Activated B cell treated with CpG ODN at 0.5 μM for 24 hours (primary cell): ENCODE measurements around the gene PWP2. TPM values are rescaled to one million over a fixed set of nuclear protein-coding genes. Genes with fewer than 3 reads are reported as not detected.

ENCODE experiments used
- ATAC-seq: fragments of 200-7000 bp; cut with Tn5 transposase; one replicate; pipeline ENCODE4 v1.10.0; 2021; ENCODE audit warnings: low read depth, mild to moderate bottlenecking, moderate library complexity
- CTCF ChIA-PET: fragments of 350-600 bp; sonication (Branson Sonifier 250); formaldehyde crosslinking; loops from one replicate; lab custom pipeline; 2021; ENCODE audit warnings: antibody characterized with exemption; lab: Charles Lee
- POLR2A ChIA-PET: fragments of 350-600 bp; sonication (Branson Sonifier 250); formaldehyde crosslinking; loops from one replicate; lab custom pipeline; 2021; ENCODE audit warnings: antibody characterized with exemption; lab: Charles Lee
- DNase-seq: peaks from one replicate; pipeline ENCODE4 v3.0.0; 2022
- H3K27ac Mint-ChIP-seq: one replicate; pipeline ENCODE4 v1.8.0; 2020; ENCODE audit warnings: mixed read lengths
- H3K27me3 Mint-ChIP-seq: one replicate; pipeline ENCODE4 v1.8.0; 2021; ENCODE audit warnings: mixed read lengths
- H3K36me3 Mint-ChIP-seq: one replicate; pipeline ENCODE4 v1.8.0; 2021; ENCODE audit warnings: low read depth, mixed read lengths
- H3K4me1 Mint-ChIP-seq: one replicate; pipeline ENCODE4 v1.8.0; 2021; ENCODE audit warnings: mixed read lengths
- H3K4me3 Mint-ChIP-seq: one replicate; pipeline ENCODE4 v1.8.0; 2020; ENCODE audit warnings: mild to moderate bottlenecking, mixed read lengths
- H3K9me3 Mint-ChIP-seq: one replicate; pipeline ENCODE4 v1.8.0; 2020; ENCODE audit warnings: mixed read lengths
- intact Hi-C: fragments of 100-400 bp; cut with micrococcal nuclease; formaldehyde crosslinking; loops from one replicate; pipeline ENCODE4 v1.15.1; 2024
- total RNA-seq: library from RNA; stranded (reverse); gene quantifications from 2 replicates; pipeline ENCODE4 v1.2.3, GENCODE V29; 2022
- TF ChIP-seq, protein P1 (sequence below): fragments of 200-600 bp; IDR thresholded peaks from one replicate; pipeline ENCODE4 v1.8.0; 2022; ENCODE audit warnings: antibody characterized with exemption, mild to moderate bottlenecking

The PWP2 gene
- total RNA-seq, 1 donor from 2014 or later, result 11.8 TPM

DNA sequence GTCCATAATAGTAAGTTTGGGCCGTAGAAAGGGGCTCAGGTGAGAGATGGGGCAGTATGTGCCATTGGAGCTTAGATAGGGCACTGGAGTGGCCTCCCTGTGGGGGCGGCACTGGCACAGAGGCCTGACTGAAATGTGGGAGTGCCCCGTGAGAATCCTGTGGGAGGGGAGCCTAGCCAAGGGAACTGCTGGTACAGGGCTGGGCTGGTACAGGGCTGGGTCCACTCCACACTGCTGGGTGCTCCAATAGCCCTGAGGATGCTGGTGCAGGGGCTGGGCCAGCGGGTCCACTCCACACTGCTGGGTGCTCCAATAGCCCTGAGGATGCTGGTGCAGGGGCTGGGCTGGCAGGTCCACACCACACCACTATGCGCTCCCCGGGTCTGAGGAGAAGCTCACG, 44.8 kb upstream of the PWP2 start:
- intact Hi-C loops, result no loop called here
- CTCF ChIA-PET, result no interaction called here

DNA sequence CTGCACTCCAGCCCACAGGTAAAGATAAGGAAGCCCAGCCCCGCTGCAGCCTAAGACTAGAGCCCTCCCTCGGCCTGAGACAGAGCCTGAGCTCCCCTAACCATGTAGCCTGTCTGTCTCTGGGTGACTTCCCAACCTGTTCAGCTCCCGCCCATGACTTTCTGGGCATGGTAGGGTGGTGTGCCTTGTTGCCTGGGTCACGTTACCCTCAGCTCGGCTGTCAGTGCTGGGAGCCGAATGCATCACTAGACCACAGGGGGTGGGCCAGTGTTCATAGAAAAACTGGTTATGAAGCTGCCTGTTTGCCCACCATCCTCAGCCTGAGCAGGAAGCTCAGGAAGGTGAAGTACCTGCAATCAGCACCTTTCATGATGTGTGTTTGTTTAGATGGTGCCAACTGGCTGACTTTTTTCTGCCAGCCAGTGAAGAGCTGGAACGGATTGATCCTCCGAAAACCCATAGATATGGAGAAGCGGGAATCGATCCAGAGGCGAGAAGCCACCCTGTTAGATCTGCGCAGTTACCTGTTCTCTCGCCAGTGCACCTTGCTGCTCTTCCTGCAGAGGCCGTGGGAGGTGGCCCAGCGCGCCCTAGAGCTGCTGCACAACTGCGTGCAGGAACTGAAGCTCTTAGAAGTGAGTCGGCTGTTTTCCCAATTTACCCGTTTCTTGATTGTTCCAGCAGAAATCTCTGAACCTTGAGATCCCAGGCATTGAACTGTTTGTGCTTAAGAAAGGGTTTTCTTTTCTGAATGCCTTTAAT, 43.9 kb upstream of the PWP2 start:
- Mint-ChIP-seq H3K9me3 (no peaks in the 10 kb centered on the region), H3K4me1 (peaks cover 13% of the 10 kb centered on the region), H3K27ac (no peak overlapping the region), H3K36me3 (peaks cover 77% of the 10 kb centered on the region), H3K4me3 (no peak overlapping the region), H3K27me3 (no peaks in the 10 kb centered on the region)
- POLR2A ChIA-PET, result no interaction called here
- CTCF ChIA-PET, result no interaction called here
- ATAC-seq, result no peak
- DNase-seq, result no peak
- intact Hi-C loops, result no loop called here
- TF ChIP-seq, protein P1, sequence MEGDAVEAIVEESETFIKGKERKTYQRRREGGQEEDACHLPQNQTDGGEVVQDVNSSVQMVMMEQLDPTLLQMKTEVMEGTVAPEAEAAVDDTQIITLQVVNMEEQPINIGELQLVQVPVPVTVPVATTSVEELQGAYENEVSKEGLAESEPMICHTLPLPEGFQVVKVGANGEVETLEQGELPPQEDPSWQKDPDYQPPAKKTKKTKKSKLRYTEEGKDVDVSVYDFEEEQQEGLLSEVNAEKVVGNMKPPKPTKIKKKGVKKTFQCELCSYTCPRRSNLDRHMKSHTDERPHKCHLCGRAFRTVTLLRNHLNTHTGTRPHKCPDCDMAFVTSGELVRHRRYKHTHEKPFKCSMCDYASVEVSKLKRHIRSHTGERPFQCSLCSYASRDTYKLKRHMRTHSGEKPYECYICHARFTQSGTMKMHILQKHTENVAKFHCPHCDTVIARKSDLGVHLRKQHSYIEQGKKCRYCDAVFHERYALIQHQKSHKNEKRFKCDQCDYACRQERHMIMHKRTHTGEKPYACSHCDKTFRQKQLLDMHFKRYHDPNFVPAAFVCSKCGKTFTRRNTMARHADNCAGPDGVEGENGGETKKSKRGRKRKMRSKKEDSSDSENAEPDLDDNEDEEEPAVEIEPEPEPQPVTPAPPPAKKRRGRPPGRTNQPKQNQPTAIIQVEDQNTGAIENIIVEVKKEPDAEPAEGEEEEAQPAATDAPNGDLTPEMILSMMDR, result no peak

More for the DNA sequence above, 44.8 kb upstream of the PWP2 start:
- Mint-ChIP-seq H3K4me1 (peaks cover 13% of the 10 kb centered on the region), H3K27ac (no peak overlapping the region), H3K36me3 (peaks cover 79% of the 10 kb centered on the region), H3K9me3 (no peaks in the 10 kb centered on the region), H3K27me3 (no peaks in the 10 kb centered on the region), H3K4me3 (no peak overlapping the region)
- TF ChIP-seq, protein P1, result no peak
- no peak for ATAC-seq
- DNase-seq, result no peak
- POLR2A ChIA-PET, result no interaction called here

DNA sequence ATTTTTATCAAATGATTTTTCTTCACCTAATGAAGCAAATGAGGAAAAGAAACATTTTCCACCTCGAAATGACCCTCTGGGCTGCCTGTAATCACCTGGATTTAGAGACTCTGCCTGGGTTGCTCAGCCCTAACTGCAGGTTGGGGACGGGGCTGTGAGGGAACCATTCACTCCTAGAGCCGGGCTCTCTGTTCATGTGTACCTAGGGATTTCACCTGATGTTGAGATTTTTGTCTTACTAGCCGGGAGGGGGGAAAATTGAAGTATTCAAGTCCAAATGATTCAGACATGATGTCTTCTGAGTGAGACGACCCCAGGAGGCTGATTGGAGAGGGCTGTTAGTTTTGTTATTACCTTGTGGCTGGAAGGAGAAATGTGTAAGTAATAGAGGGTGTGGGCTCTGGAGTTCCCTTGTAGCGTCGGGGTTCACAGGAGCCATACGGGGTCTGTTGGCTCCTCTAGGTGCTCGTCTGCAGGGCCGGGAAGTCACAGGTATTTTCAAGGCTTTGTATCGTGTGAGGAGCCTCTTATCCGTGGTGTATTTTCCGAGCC, 42.3 kb upstream of the PWP2 start:
- TF ChIP-seq, protein P1, result no peak
- ChIA-PET POLR2A (no interaction called here), CTCF (no interaction called here)
- H3K4me1 Mint-ChIP-seq, result peaks cover 13% of the 10 kb centered on the region
- intact Hi-C loops, result no loop called here
- no peaks in the 10 kb centered on the region for H3K9me3 Mint-ChIP-seq
- no peaks in the 10 kb centered on the region for H3K27me3 Mint-ChIP-seq
- DNase-seq (no peak), ATAC-seq (no peak)
- peak overlapping the region; percentile 74 for H3K27ac Mint-ChIP-seq
- no peak overlapping the region for H3K4me3 Mint-ChIP-seq
- peaks cover 77% of the 10 kb centered on the region for H3K36me3 Mint-ChIP-seq

DNA sequence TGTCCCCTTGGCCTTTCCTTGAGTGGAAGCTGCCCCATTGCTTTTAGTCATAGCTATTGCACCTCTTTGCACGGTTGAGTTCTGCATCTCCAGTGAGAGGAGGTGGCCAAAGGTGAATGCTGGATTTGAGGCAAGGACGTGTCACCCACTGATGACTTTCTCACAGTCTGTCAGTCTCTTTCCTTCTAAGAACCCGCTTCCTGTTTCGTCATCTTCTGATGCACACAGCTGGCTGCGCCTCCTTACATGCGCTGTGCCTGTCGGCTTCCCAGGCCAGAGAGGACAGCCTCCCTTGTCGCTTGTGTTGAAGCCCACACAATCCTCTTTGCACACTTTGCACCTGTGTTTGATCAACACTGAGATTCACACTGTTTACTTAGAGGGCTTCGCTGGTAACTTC, 41.8 kb upstream of the PWP2 start:
- Mint-ChIP-seq H3K4me3 (no peak overlapping the region), H3K4me1 (peaks cover 13% of the 10 kb centered on the region), H3K9me3 (no peaks in the 10 kb centered on the region), H3K27ac (peak overlapping the region; percentile 74), H3K27me3 (no peaks in the 10 kb centered on the region), H3K36me3 (peaks cover 80% of the 10 kb centered on the region)
- POLR2A ChIA-PET, result no interaction called here
- CTCF ChIA-PET, result no interaction called here
- DNase-seq, result no peak
- intact Hi-C loops, result no loop called here
- TF ChIP-seq, protein P1, result no peak
- peak; percentile 93 for ATAC-seq

DNA sequence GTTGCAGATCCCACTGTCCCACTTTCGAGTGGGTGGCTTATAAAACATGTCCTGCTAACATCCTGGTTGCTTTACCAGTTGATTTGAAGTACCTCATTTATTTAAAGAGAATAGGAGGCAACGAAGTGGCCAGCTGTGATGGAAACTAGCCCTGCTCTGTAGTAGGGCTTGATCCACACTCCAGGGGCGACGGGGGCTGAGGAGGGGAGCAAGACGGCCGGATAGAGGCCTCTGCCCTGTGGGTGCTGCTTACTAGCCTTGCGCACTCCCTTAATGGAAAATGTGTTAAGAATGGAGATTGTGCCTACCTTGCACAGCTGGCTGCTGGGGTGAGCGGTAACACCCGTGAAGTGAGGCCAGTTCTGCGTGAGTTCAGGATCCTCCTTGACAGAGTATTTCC, 41.1 kb upstream of the PWP2 start:
- Mint-ChIP-seq H3K4me3 (no peak overlapping the region), H3K27ac (peak overlapping the region; percentile 61), H3K9me3 (no peaks in the 10 kb centered on the region), H3K4me1 (peaks cover 13% of the 10 kb centered on the region), H3K36me3 (peaks cover 84% of the 10 kb centered on the region), H3K27me3 (no peaks in the 10 kb centered on the region)
- DNase-seq, result no peak
- ChIA-PET POLR2A (interaction anchor here (1.4 kb wide), 1 partner anchor 23 kb away, joined by 3 read pairs; no protein-coding TSS in a partner anchor), CTCF (no interaction called here)
- intact Hi-C loops, result loop anchor here (2.0 kb wide), 1 partner anchor 17 kb away; no protein-coding TSS in a partner anchor
- TF ChIP-seq, protein P1, result no peak
- ATAC-seq, result no peak
